ENCODE measurements around the gene RNLS.
"Not testable (repeated sequence)": the region's sequence is repeated elsewhere in the genome, so short reads cannot be mapped to it uniquely, and the experiment has no call there.

Gene RNLS

DNA sequence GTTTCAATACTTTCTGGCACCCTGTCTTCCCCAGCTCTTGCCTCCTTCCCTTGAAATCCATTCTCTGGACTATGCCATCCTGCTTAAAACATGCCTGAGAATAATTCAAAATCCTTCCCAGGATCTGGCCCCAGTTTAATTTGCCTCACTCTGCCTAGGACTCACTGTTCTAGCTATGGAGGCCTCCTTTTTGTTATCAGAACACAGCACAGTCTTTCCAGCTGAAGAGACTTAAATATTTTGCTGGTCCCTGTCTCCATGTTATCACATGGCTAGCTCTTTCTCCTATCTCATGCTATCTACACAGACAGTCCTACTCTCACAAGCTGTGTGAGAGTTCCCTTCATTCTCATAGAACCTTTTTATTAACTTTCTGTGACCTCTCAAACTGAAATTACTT, 194.8 kb downstream of the RNLS start:
- DNase-seq (ENCODE audit: low read depth in 2 of 2), result no peak

DNA sequence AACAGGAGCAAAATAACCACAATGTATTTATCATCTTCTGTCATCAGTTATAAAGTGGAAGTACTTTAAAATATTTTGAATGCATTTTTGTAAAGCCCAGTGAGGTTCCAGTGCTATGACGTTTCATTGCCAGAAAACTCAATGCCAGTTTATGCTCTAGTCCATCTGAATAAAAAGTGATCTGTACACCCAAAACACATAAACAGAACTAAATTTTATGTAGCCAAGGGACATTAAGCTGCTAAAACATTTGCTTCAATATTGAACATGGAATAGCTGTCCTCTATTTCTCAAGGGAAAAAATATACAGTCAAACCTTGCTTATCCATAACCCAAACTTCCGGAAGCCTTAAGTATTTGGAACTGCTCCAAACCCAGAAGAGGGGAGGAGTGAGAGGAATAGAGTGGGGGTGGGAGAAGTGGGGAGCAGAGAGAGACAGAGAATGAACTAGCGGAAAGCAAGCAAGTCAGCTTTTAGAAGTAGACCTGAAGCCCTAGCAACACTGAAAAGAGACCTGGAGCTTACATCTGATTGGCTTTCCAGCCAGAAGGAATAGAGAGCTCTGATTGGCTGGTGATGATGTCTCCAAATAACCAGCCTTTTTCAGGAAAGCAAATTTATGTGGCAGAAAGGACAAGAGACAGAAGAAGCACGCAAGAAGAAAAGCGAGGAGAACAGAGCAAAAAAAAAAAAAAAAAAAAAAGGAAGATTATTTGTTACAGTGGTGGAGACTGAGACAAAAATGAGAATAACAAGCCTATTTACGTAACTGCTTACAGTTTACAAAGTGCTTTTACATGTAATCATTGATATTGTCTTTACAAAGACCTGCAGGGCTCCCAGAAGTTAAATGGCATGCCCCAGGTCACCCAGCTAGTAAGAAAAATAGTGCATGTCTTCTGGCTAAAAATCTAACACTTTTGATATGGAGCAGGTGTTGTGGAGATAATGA, 196.0 kb downstream of the RNLS start:
- no peak for DNase-seq (ENCODE audit: low read depth in 2 of 2)

DNA sequence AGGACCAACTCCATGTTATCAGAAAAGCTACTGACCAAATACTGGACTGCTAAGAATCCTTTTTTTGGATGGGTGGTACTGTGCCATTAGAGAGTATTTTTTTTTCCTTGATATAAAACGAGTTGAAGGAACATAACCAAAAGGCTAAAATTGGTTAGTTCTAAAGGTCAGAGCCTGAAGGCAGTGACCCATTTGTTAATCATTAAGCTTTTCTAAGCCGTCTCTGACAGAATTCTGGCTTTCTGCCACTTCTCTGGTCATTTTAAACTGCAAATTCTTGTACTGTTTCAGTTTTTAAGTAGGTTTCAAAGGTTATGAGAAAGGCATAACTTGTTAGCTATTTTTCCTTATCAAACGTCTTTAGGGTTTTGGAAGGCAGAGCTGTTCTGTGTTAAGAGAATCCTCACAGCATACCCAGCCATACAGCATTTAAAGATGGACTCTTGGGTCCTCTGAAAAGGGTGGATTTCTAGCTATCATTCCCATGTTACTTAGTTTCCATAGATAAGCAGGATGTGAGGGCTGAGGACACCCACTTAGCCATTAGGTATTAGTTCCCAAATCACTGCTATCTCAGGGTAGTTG, 196.8 kb downstream of the RNLS start:
- DNase-seq (ENCODE audit: low read depth in 2 of 2), result no peak

DNA sequence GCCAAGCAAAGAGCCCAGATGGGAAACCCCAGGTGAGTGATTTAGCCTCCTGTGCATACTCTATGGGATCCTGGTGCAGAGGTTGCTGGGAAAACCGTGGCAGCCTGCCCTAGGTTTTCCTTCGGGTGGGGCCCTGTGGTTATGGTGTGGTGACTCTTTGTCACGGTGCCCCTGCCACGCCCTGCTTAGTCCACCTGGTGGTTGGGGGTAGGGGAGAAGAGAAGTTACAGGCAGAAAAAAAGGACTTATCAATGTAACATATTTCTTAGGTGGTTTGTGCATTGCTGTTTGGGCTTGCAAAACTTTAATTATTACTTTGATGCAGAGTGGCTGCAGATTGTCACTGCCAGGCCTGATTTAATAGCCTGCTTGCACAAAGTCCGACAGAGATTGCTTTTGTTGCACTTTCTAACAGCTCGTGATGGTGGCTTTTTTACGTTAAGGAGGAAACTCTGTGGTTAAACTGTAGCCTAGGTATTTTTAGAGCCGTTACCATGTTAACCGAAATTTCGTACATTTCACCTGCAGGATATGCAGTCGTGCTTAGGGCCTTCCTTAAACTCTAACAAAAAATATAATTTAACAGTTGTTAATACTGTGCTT, 197.4 kb downstream of the RNLS start:
- no peak for DNase-seq (ENCODE audit: low read depth in 2 of 2)

DNA sequence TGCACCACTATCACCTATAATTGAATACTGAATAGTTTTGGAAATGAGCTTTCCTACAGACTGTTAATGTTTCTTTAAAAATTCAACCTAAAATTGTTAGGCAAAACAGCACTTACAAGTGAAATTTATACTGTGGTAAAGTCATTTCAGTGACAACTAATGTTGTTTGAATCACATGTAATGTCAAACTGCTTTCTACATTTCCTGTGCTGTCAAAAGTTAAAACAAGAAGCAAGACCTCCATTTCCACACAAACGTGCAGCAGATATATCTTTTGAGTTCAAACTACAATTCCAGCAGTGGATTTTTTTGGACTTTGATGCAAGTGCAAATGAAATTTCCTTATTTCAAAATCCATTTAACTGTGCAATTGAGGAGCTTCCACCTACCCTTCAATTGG, 199.8 kb downstream of the RNLS start:
- DNase-seq (ENCODE audit: low read depth in 2 of 2), result no peak

DNA sequence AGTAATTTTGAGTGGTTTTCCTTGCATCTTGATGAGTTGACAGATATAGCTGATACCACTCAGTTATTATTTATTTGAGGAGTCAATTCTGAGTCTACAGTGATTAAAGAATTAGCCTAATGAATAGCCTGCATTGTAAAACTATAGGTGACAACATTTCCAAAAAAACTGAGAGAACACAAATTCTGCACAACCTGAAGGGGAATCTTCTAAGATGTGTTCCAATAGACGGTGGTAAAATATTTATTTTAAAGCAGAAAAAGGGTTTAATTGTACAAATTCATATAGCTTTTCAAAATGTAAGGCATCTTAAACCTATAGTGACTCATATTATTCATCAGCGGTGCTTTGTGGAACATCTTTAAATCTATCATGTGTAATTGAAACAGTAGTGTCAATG, 200.4 kb downstream of the RNLS start:
- DNase-seq (ENCODE audit: low read depth in 2 of 2), result no peak

DNA sequence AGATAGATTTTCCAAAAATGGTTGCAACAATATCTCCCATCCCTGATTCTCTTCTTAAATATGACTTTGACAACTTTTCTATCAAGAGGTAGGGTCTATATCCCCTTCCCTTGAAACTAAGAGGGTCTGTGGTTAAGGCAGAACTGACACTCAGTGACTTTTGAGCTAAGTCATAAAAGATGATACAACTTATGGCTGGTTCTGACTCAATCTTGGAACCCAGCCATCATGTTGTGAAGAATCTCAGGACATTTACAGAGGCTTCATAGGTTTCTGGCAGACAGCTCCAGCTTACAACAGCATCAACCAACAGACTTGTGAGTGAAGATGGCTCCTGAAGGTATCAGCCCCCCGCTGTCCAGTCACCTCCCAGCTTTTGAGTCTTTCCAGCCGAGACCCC, 203.5 kb downstream of the RNLS start:
- DNase-seq (ENCODE audit: low read depth in 2 of 2), result no peak

DNA sequence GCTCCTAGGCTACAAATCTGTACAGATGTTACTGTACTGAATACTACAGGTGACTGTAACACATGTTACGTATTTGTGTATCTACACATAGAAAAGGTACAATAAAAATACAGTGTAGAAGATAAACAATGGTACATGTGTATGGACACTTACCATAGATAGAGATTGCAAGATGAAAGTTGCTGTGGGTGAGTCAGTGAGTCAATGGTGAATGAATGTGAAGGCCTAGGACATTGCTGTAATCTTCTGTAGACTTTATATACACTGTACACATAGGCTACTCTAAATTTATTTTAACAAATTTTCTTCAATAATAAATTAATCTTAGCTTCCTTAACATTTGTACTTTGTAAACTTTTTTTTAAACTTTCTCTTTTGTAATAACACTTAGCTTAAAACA, 205.6 kb downstream of the RNLS start:
- no peak for DNase-seq (ENCODE audit: low read depth in 2 of 2)

DNA sequence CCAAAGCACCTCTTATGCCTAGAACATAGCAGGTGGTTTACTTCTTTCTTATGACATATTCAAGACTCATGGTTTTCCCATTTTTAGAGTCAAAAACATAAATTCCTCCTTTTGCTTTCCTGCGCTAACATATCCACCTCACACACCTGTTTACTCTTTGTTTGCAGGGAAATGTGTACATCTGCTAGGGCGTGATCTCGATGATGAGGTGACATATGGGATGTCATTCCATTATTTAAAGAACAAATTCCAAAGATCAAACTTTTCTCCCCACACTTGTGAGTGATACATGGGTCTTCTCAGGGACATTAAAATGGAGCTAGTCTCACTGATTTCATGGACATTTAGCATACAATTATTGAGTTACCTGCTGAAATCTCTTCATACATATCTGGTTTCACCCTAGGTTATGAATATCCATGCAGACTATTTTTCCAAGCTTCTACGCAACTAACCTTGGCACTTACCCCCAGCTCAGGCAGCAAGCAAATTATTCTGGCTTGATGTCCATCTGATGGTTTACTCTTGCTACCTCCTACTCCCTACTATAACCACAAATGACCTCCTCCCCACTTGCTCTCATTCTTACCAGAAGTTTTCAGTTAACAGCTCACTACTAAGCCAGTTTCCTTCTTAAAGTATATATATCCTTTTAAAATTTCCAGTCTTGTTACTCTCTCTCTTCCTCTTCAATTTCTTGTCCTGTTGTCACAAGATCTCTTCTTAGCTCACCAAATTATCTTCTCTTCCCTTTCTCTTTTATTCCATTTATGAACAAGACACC, 208.5 kb downstream of the RNLS start:
- no peak for DNase-seq (ENCODE audit: low read depth in 2 of 2)

DNA sequence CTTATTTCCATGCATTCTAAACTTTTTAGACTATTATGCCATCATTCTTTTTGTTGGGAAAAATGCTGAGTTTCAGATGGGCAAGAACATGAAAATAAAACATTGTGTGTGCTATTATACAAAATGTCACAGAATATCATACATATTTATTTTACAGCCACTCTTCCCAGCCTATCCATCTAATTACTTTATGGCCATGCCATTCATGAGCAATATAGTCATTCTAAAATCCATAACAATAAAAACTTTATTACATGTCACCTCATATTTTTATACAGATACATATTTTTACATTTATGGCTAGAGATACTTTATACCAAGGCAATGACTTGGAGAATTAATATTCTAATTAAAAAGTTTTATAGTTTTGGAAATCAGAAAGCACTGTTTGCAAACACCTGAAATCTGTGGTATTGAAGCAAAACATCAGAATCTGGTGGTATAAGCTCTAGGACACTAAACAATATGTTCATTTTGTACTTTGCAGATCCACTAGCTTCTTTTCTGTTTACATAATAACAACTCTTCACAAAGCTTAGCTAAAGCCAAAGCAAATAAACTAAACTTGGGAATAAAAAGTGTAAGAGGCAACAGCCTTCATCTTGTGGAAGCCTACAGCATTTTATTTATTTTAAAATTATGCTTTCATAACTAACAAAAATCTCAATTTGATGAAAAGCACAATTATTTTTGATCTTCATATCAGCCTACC, 210.1 kb downstream of the RNLS start:
- DNase-seq (ENCODE audit: low read depth in 2 of 2), result no peak

DNA sequence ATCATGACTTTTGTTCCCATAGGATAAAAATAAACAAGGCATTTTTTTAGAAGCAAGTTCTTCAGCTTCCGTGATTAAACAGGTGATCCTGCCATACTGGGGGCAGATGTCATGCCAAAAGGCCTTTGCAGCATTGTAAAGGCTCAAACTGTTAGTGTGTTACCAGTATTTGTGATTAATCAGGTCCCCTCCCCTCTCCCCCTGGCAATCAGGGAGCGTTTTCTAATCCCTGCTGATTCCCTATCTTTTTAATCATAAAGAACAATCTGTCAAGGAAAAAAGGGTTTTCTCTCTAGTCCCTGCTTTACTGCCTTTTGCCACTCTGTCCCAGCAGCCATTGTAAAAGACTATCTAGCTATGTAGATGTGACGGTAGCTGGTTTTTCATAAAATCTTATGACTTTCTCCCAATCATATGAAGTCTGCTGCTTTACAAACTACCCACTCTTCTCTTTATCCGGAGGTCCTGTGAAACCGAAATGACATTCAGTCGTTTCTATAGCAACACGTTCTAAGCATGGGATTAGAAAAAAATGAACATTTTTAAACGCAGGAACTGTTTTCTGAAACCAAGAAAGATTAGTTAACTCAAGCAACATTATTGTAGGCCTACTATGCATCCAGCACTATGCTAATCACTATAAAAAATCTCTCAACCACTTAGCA, 210.9 kb downstream of the RNLS start:
- no peak for DNase-seq (ENCODE audit: low read depth in 2 of 2)

DNA sequence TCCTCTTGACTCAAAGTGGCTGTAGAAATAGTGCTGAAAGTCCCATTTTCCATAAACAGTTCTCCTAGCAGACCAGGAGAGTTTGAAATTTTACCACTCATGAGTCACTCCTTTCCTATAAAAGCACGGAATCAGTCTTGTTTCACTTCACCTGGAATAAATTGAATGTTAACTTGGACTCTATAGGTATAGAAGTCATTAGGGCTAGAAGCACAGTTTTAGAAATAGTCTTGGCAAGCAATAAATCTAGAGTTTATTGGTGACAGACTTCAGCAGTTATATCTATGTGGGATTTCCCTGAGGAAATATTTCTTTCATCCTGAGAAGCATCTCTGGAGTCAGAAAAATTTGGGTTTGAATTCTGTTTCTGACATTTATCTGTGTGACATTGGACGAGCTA, 212.4 kb downstream of the RNLS start:
- no peak for DNase-seq (ENCODE audit: low read depth in 2 of 2)

DNA sequence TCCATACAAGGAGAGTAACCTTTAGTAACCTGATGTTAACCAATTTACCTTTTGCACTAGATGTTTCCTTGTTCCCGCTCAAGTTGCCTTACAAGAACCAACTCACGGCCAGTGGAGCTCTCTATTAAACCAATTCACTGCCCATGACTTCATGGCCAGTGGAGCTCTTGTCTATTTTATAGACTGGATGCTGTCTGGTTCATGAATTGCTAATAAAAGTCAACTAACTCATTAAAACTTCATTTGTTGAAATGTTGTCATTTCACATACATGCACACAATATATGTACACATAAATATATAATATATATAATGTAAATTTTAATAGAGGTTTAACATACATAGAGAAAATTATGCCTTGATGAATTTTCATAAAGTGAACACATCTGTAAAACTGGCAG, 216.3 kb downstream of the RNLS start:
- no peak for DNase-seq (ENCODE audit: low read depth in 2 of 2)

DNA sequence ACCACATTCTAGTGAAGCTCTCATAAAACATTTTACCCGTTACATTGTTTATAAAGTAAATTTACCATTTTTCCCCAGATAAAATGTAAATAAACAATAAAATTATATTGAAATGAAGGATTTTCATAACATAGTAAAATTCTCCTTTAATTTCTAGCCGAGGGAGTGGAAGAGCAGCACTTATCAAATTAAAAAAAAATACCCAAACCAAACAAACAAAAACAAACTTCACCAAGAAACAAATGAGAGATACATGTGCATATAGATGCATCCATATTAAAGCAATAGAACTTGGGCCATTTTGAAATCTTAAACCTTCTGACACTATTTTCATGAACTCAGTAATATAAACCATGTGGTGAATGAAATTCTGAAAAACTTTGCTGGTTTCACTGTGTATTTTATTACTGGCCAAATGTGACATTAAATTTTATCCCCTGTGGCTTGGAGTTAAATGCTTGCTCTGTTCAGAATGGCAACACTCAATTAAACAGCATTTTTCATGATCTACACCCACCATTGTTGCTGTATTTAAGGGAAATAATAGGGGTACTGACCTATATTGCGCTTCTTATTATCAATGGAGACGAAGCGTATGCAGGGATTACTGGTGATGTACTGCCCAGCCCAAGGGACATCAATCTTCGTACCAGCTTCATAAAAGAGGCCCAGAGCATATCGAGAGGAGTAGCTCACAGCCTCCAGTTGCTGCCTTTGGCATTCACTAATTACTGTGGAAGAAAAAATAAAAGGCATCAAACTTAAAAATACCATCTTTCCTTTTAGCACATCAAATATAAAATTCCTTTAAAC, 220.9 kb downstream of the RNLS start:
- DNase-seq (ENCODE audit: low read depth in 2 of 2), result no peak

DNA sequence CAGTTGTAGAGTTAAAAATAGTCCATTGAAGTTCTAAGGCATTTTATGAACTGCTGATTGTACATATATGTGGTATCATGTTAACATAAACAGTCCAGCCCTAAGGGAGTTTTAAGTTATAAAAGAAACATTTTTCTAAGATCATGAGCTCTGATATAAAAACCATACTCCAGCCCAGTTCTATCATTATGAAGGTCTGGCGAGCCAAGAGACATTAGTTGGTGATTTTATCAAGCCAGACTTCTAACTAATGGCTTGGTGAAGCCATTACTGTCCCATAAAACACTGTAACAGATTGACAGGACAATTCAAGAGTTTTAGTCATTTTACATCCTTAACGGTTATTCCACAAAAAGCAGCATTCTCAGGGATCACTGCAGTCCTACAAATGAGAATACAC, 221.6 kb downstream of the RNLS start:
- DNase-seq (ENCODE audit: low read depth in 2 of 2), result no peak

DNA sequence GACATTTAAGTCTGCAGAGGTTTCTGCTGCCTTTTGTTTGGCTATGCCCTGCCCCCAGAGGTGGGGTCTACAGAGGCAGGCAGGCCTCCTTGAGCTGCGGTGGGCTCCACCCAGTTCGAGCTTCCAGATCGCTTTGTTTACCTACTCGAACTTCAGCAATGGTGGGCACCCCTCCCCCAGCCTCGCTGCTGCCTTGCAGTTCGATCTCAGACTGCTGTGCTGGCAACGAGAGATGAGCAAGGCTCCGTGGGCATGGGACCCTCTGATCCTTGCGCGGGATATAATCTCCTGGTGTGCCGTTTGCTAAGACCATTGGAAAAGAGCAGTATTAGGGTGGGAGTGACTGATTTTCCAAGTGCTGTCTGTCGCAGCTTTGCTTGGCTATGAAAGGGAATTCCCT, 227.4 kb downstream of the RNLS start:
- not testable (repeated sequence) for DNase-seq (ENCODE audit: low read depth in 2 of 2)

DNA sequence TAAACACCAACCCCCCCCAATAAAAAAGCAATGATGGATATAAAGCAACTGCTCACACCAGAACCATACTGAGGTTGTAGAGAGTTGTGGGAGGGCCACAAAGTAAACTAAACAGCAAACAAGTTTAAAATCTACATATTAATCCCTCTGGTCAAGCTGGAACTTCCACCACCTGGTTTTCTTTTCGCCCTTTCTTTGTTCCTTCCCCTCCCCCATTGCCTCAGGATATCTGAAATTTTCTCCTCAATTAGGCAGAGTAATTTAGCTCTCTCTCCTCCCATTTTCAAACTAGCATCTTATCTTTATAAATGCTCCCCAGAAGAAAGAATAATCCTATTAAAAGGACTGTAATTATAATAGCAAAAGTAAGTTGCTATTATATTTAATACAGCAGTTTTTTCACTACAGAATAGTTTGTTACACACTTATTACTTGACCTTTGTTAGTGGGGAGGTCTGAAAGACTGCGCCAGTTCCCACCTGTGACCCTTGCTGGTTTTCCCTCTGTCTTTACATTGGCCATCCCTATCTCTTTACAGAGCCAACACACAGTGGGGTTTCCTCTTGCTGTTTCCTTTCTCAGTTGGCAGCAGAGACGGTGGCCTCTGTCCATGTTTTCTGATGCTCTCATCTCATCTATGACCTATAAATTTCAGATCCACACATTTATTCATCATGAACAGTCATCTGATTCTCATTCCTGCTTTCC, 235.4 kb downstream of the RNLS start:
- DNase-seq (ENCODE audit: low read depth in 2 of 2), result no peak

DNA sequence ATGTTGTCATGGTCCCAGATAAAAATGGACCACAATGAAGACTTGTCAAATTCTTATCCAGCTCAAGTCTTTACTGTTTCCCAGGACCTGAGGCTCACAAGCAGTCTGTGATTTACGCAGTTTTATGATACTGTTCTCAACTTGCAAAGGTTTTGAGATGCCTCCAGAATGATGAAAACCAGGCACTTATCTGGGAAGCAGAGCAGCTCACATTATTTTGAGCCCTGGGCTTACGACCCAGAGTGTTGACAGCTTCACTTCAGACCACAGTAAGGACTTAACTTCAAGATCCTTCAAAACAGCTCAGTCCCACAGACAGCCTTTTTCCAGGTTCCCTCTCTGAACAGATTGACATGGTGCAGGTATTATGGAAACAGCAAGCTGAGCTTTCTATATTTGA, 236.1 kb downstream of the RNLS start:
- no peak for DNase-seq (ENCODE audit: low read depth in 2 of 2)

DNA sequence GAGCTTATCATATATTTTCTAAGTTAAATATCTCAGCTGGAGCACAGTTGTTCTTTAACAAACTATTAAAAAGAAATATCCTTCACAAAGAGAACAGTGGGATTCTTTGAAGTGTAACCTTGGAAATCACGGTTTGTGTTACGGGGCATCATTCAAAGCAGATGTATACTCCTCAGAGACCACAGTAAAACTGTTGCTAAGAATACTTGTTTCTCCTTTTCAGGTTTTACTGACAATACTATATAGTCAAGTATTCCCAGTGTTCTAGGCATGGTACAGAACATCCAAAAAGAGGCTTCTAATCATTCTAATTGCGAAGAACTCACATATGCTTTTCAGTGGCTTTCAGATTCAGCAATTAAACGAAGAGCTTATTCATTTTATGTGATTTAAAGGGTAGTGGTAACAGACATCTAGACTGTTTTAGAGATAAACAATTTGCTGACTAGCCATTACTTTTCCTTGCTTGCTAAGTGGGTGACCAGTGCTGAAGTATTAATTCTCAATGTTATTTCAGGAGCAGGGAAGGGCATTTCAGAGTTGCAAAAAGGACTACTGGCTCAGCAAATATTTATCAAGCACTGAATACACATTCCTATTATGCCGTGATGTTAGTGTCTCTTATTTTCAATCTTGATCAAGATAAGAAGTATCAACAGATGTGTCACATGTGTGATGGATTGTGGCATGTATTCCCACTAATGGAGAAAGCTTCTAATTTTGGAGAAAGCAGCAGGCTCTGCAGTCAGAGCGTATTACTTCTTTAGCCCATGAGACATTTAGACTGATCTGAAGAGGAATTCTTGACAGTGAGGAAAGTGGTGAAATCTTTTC, 236.8 kb downstream of the RNLS start:
- DNase-seq (ENCODE audit: low read depth in 2 of 2), result no peak

Data from stimulated activated CD4-positive, alpha-beta T cell treated with anti-CD3 and anti-CD28 coated beads, Interleukin-1b, Interleukin-23, amount 100 ng/mL, for 1 hour (primary cell).